Trophoblast cell (in vitro differentiated cells and primary cell): ENCODE measurements around the gene IMMT.

Experiments
- DNase-seq, 2 donors: peaks; one replicate each; pipeline ENCODE4 v3.0.0-alpha.2; 2016
- H2AFZ ChIP-seq: 2 replicates; pipeline ENCODE4 v1.6.1; 2013; ENCODE audit warnings: low read length, moderate library complexity, mild to moderate bottlenecking; ENCODE audit not compliant: insufficient read depth, poor library complexity
- H2AK5ac ChIP-seq: 2 replicates; pipeline ENCODE4 v1.6.1; 2013; ENCODE audit warnings: mild to moderate bottlenecking, low read length
- H2BK120ac ChIP-seq: 2 replicates; pipeline ENCODE4 v1.6.1; 2013; ENCODE audit warnings: low read length, mild to moderate bottlenecking, moderate library complexity; ENCODE audit not compliant: insufficient read depth, poor library complexity
- H2BK12ac ChIP-seq: 2 replicates; pipeline ENCODE4 v1.6.1; 2013; ENCODE audit warnings: mild to moderate bottlenecking, low read length, moderate library complexity
- H2BK5ac ChIP-seq: 2 replicates; pipeline ENCODE4 v1.6.1; 2013; ENCODE audit warnings: low read length, low read depth, moderate library complexity, mild to moderate bottlenecking; ENCODE audit not compliant: poor library complexity
- H3K14ac ChIP-seq: 2 replicates; pipeline ENCODE4 v1.6.1; 2013; ENCODE audit warnings: mild to moderate bottlenecking, low read length
- H3K18ac ChIP-seq: 2 replicates; pipeline ENCODE4 v1.6.1; 2013; ENCODE audit warnings: mild to moderate bottlenecking, low read length
- H3K23ac ChIP-seq: 2 replicates; pipeline ENCODE4 v1.6.1; 2013; ENCODE audit warnings: low read length
- H3K27ac ChIP-seq: 2 replicates; pipeline ENCODE4 v1.5.1; 2013; ENCODE audit warnings: low read depth, mild to moderate bottlenecking, inconsistent platforms, low read length, moderate library complexity
- H3K27me3 ChIP-seq: 2 replicates; pipeline ENCODE4 v1.6.1; 2013; ENCODE audit warnings: inconsistent platforms, mild to moderate bottlenecking, low read length, moderate library complexity; ENCODE audit not compliant: insufficient read depth
- H3K36me3 ChIP-seq, 2 experiments: 1 replicate in 1 of 2; 2 replicates in 1 of 2; pipeline ENCODE4 v1.6.1; 2013; ENCODE audit warnings: low read length in 2 of 2, mild to moderate bottlenecking in 2 of 2, moderate library complexity in 1 of 2; ENCODE audit not compliant: insufficient read depth in 2 of 2, control insufficient read depth in 1 of 2
- H3K4ac ChIP-seq: 2 replicates; pipeline ENCODE4 v1.6.1; 2013; ENCODE audit warnings: low read depth, mild to moderate bottlenecking, low read length, moderate library complexity
- H3K4me1 ChIP-seq, 2 experiments: 1 replicate in 1 of 2; 2 replicates in 1 of 2; pipeline ENCODE4 v1.6.1; 2013; ENCODE audit warnings: low read length in 2 of 2, mild to moderate bottlenecking in 2 of 2, moderate library complexity in 1 of 2; ENCODE audit not compliant: insufficient read depth in 2 of 2, control insufficient read depth in 1 of 2
- H3K4me2 ChIP-seq: 2 replicates; pipeline ENCODE4 v1.6.1; 2013; ENCODE audit warnings: inconsistent platforms, mild to moderate bottlenecking, low read length, moderate library complexity
- H3K4me3 ChIP-seq: 2 replicates; pipeline ENCODE4 v1.5.1; 2013; ENCODE audit warnings: mild to moderate bottlenecking, low read depth, low read length, inconsistent platforms
- H3K79me1 ChIP-seq: one replicate; pipeline ENCODE4 v1.6.1; 2013; ENCODE audit warnings: low read length
- H3K79me2 ChIP-seq: 2 replicates; pipeline ENCODE4 v1.6.1; 2013; ENCODE audit warnings: low read length, mild to moderate bottlenecking; ENCODE audit not compliant: control insufficient read depth, insufficient read depth, poor library complexity
- H3K9ac ChIP-seq: 2 replicates; pipeline ENCODE4 v1.6.1; 2013; ENCODE audit warnings: mild to moderate bottlenecking, low read length
- H3K9me3 ChIP-seq: 2 replicates; pipeline ENCODE4 v1.6.1; 2013; ENCODE audit warnings: low read depth, mild to moderate bottlenecking, control low read depth, inconsistent platforms, low read length; ENCODE audit not compliant: insufficient read depth
- H4K12ac ChIP-seq: 2 replicates; pipeline ENCODE4 v1.6.1; 2013; ENCODE audit warnings: low read depth, mild to moderate bottlenecking, low read length, moderate library complexity
- H4K8ac ChIP-seq: 2 replicates; pipeline ENCODE4 v1.6.1; 2013; ENCODE audit warnings: low read depth, mild to moderate bottlenecking, low read length, moderate library complexity
- H4K91ac ChIP-seq: one replicate; pipeline ENCODE4 v1.6.1; 2013; ENCODE audit warnings: low read depth, mild to moderate bottlenecking, low read length, moderate library complexity
- WGBS: extraction: QIAGEN DNeasy Blood & Tissue Kit; methylation state at CpG from one replicate; pipeline ENCODE4 v1.1.7; 2013; ENCODE audit warnings: missing lambda C conversion rate; ENCODE audit not compliant: insufficient read length, insufficient coverage; ENCODE audit errors: extremely low coverage; 5-methylcytosine and 5-hydroxymethylcytosine counted together

IMMT gene

DNA sequence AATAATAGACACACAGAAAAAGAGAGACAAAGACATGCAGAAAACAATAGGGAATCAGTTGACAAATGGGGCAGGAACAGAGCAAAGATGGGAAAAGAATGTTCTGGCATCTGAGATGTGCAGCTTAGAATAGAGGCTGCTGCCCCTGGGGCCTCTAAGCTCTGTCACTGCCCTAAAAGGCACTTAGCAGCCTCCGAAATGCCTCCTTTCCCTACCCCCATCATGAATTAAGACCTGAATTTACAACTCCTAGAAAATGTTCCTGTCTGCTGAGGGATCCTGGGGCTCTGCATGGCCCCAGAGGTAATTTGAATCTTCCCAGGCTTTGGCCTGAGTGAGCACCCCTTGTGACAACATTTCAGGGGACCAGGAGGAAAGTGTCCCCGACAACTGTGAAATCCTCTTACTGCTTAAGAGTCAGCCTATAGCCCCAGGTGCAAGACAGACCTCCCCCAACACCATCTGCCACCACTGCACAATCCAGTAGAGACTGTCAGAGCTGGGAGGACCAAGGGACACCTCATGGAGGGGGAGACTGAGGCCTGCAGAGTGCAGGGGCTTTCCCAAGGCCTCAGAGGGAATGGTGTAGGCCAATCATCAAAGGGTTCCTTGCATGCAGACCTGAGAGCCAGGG lies 28.8 kb upstream of the IMMT start:
- no peak overlapping the region for H4K8ac ChIP-seq
- H3K4me1 ChIP-seq, result no peaks in the 10 kb centered on the region
- no CpG with 5 or more reads among the region's 2 CpGs for WGBS
- H2BK120ac ChIP-seq, result no peak overlapping the region
- no peak overlapping the region for H2BK5ac ChIP-seq
- H3K9me3 ChIP-seq, result no peaks in the 10 kb centered on the region
- H3K23ac ChIP-seq, result no peak overlapping the region
- H4K12ac ChIP-seq, result no peak overlapping the region
- no peak overlapping the region for H4K91ac ChIP-seq
- H3K36me3 ChIP-seq, result no peaks in the 10 kb centered on the region
- H2BK12ac ChIP-seq, result no peak overlapping the region
- no peaks in the 10 kb centered on the region for H3K27me3 ChIP-seq
- H2AFZ ChIP-seq, result no peak overlapping the region
- no peak overlapping the region for H3K14ac ChIP-seq
- no peak overlapping the region for H3K4me3 ChIP-seq
- H3K9ac ChIP-seq, result no peak overlapping the region
- H3K4me2 ChIP-seq, result no peak overlapping the region
- DNase-seq, result no peak
- H3K79me2 ChIP-seq, result no peaks in the 10 kb centered on the region
- no peak overlapping the region for H3K18ac ChIP-seq
- no peak overlapping the region for H3K27ac ChIP-seq
- H2AK5ac ChIP-seq, result no peak overlapping the region
- no peak overlapping the region for H3K4ac ChIP-seq
- H3K79me1 ChIP-seq, result no peaks in the 10 kb centered on the region

GRCh38 chr2:86223140-86223926 lies 28.1 kb upstream of the IMMT start:
- H3K36me3 ChIP-seq, result no peaks in the 10 kb centered on the region
- no peak overlapping the region for H3K9ac ChIP-seq
- no peak overlapping the region for H3K4ac ChIP-seq
- H3K18ac ChIP-seq, result no peak overlapping the region
- no peaks in the 10 kb centered on the region for H3K79me1 ChIP-seq
- H3K14ac ChIP-seq, result no peak overlapping the region
- no peak overlapping the region for H2BK5ac ChIP-seq
- WGBS, result no CpG with 5 or more reads among the region's 8 CpGs
- no peak for DNase-seq
- H2BK12ac ChIP-seq, result no peak overlapping the region
- no peak overlapping the region for H2BK120ac ChIP-seq
- H3K27me3 ChIP-seq, result no peaks in the 10 kb centered on the region
- no peak overlapping the region for H3K27ac ChIP-seq
- no peak overlapping the region for H2AK5ac ChIP-seq
- H4K12ac ChIP-seq, result no peak overlapping the region
- H3K4me2 ChIP-seq, result no peak overlapping the region
- no peak overlapping the region for H4K8ac ChIP-seq
- no peak overlapping the region for H2AFZ ChIP-seq
- no peaks in the 10 kb centered on the region for H3K79me2 ChIP-seq
- H4K91ac ChIP-seq, result no peak overlapping the region
- H3K4me3 ChIP-seq, result no peak overlapping the region
- no peak overlapping the region for H3K23ac ChIP-seq
- H3K9me3 ChIP-seq, result no peaks in the 10 kb centered on the region
- H3K4me1 ChIP-seq, result no peaks in the 10 kb centered on the region

- no peak overlapping the region for H4K91ac ChIP-seq
- H3K4ac ChIP-seq, result no peak overlapping the region
- H2BK12ac ChIP-seq, result no peak overlapping the region
- H3K4me3 ChIP-seq, result no peak overlapping the region
- no peak overlapping the region for H3K4me2 ChIP-seq
- no peak overlapping the region for H3K23ac ChIP-seq
- no peak overlapping the region for H2AK5ac ChIP-seq
- no peaks in the 10 kb centered on the region for H3K36me3 ChIP-seq
- no peak overlapping the region for H2BK5ac ChIP-seq
- peaks cover 3% of the 10 kb centered on the region for H3K9me3 ChIP-seq
- H3K9ac ChIP-seq, result no peak overlapping the region
- H2AFZ ChIP-seq, result no peak overlapping the region
- H2BK120ac ChIP-seq, result no peak overlapping the region
- no peak overlapping the region for H4K12ac ChIP-seq
- H3K4me1 ChIP-seq, result no peaks in the 10 kb centered on the region
- H3K14ac ChIP-seq, result no peak overlapping the region
- H3K79me2 ChIP-seq, result no peaks in the 10 kb centered on the region
- WGBS, result no CpG with 5 or more reads among the region's 5 CpGs
- no peak overlapping the region for H3K27ac ChIP-seq
- no peak overlapping the region for H4K8ac ChIP-seq
- H3K18ac ChIP-seq, result no peak overlapping the region
- no peaks in the 10 kb centered on the region for H3K79me1 ChIP-seq
- no peaks in the 10 kb centered on the region for H3K27me3 ChIP-seq
- DNase-seq, result peak in 1 of 2 donors; percentile 78
Observed at GRCh38 chr2:86221066-86221684, 25.9 kb upstream of the IMMT start.

- H3K4me2 ChIP-seq, result no peak overlapping the region
- H3K4me1 ChIP-seq, result no peaks in the 10 kb centered on the region
- no peak overlapping the region for H3K4ac ChIP-seq
- H2BK5ac ChIP-seq, result no peak overlapping the region
- H2BK120ac ChIP-seq, result no peak overlapping the region
- no peak overlapping the region for H3K4me3 ChIP-seq
- H3K9ac ChIP-seq, result no peak overlapping the region
- WGBS, result no CpG with 5 or more reads among the region's 5 CpGs
- no peak overlapping the region for H4K8ac ChIP-seq
- H3K27ac ChIP-seq, result no peak overlapping the region
- no peak overlapping the region for H4K12ac ChIP-seq
- no peak overlapping the region for H2AFZ ChIP-seq
- H4K91ac ChIP-seq, result no peak overlapping the region
- no peaks in the 10 kb centered on the region for H3K27me3 ChIP-seq
- peaks cover 3% of the 10 kb centered on the region for H3K9me3 ChIP-seq
- H3K18ac ChIP-seq, result no peak overlapping the region
- no peak overlapping the region for H3K23ac ChIP-seq
- no peaks in the 10 kb centered on the region for H3K79me2 ChIP-seq
- H2AK5ac ChIP-seq, result no peak overlapping the region
- DNase-seq, result no peak
- H3K14ac ChIP-seq, result no peak overlapping the region
- no peaks in the 10 kb centered on the region for H3K36me3 ChIP-seq
- no peak overlapping the region for H2BK12ac ChIP-seq
- H3K79me1 ChIP-seq, result no peaks in the 10 kb centered on the region
Observed at GRCh38 chr2:86219896-86220295, 24.6 kb upstream of the IMMT start.
